Coronary artery (tissue), 2 donors: ENCODE results near the gene MRTO4.

Experiments
- DNase-seq: peaks from one replicate; pipeline ENCODE4 v3.0.0-alpha.2; 2017; ENCODE audit warnings: low spot score
- H3K27ac ChIP-seq, 2 donors: fragments of 200-600 bp; sonication (generic); one replicate each; pipeline ENCODE4 v1.5.1; 2016 to 2019
- H3K4me3 ChIP-seq: fragments of 200-600 bp; sonication (generic); 2 replicates; pipeline ENCODE4 v1.5.1; 2016; ENCODE audit warnings: mild to moderate bottlenecking, moderate library complexity
- CTCF ChIP-seq: fragments of 200-600 bp; sonication (generic); IDR thresholded peaks from one replicate; pipeline ENCODE4 v1.5.1; 2019; ENCODE audit warnings: antibody characterized with exemption

Gene MRTO4

GRCh38 chr1:19309123-19309813 lies 57.7 kb downstream of the MRTO4 start:
- TF ChIP-seq CTCF: no peak
- Histone ChIP-seq H3K4me3 (no peak overlapping the region), H3K27ac (no peak overlapping the region)
- DNase-seq: no peak
